OCI-LY3 (cell line): ENCODE data around the gene COG3.

Experiments used
- H2AFZ ChIP-seq: fragments of 200-600, 300-600 bp; shearing (Covaris generic); 2 replicates; pipeline ENCODE4 v1.6.0; 2014; ENCODE audit warnings: antibody characterized with exemption, low read depth, low read length
- H3K27ac ChIP-seq: fragments of 200-600, 300-600 bp; sonication (generic); 2 replicates; pipeline ENCODE4 v1.5.1; 2014; ENCODE audit warnings: mild to moderate bottlenecking, low read length, moderate library complexity, mixed read lengths
- H3K27me3 ChIP-seq: fragments of 200-600, 300-600 bp; sonication (generic); 2 replicates; pipeline ENCODE4 v1.6.1; 2014; ENCODE audit warnings: low read depth, low read length, mixed read lengths
- H3K36me3 ChIP-seq: fragments of 200-600, 300-600 bp; sonication (generic); replicated peaks from 2 replicates; pipeline ENCODE3; 2014; ENCODE audit warnings: low read depth, low read length, mixed read lengths
- H3K4me1 ChIP-seq: fragments of 300-600, 200-600 bp; sonication (generic); 2 replicates; pipeline ENCODE4 v1.6.1; 2014; ENCODE audit warnings: low read length, mixed read lengths
- H3K4me2 ChIP-seq: fragments of 200-600, 300-600 bp; sonication (generic); 2 replicates; pipeline ENCODE4 v1.6.1; 2014; ENCODE audit warnings: low read length, mixed read lengths
- H3K4me3 ChIP-seq: fragments of 300-600, 200-600 bp; sonication (generic); 2 replicates; pipeline ENCODE4 v1.5.1; 2014; ENCODE audit warnings: antibody characterized with exemption, mild to moderate bottlenecking, low read length, moderate library complexity
- H3K79me2 ChIP-seq: fragments of 300-600, 200-600 bp; shearing (Covaris generic); 2 replicates; pipeline ENCODE4 v1.6.1; 2014; ENCODE audit warnings: mild to moderate bottlenecking, low read length, mixed read lengths
- H3K9ac ChIP-seq: fragments of 300-600, 200-600 bp; shearing (Covaris generic); 2 replicates; pipeline ENCODE4 v1.6.0; 2014; ENCODE audit warnings: mild to moderate bottlenecking, low read length, moderate library complexity
- H3K9me3 ChIP-seq: fragments of 200-600, 300-600 bp; shearing (Covaris generic); 2 replicates; pipeline ENCODE4 v1.6.1; 2014; ENCODE audit warnings: low read length, mixed read lengths; ENCODE audit not compliant: insufficient read depth
- H4K20me1 ChIP-seq: fragments of 200-600, 300-600 bp; sonication (generic); 2 replicates; pipeline ENCODE4 v1.6.1; 2016; ENCODE audit warnings: low read length, mixed read lengths; ENCODE audit not compliant: insufficient read depth
- EZH2phosphoT487 ChIP-seq: fragments of 200-600 bp; shearing (Covaris generic); IDR thresholded peaks from 2 replicates; pipeline ENCODE4 v1.6.1; 2018; ENCODE audit warnings: antibody characterized with exemption, mixed run types, low read depth
- TF ChIP-seq, protein P1 (sequence below): fragments of 200-600, 300-600 bp; sonication (generic); IDR thresholded peaks from 2 replicates; pipeline ENCODE4 v1.5.1; 2014; ENCODE audit warnings: antibody characterized with exemption, low read length, low read depth

COG3 gene

GRCh38 chr13:45432737-45433380, 31.9 kb upstream of the COG3 start:
- Histone ChIP-seq H3K9me3 (no peaks in the 10 kb centered on the region), H3K36me3 (no peaks in the 10 kb centered on the region), H3K27me3 (no peaks in the 10 kb centered on the region), H3K4me3 (no peak overlapping the region), H4K20me1 (no peaks in the 10 kb centered on the region), H3K4me1 (no peaks in the 10 kb centered on the region), H3K9ac (no peak overlapping the region), H2AFZ (no peak overlapping the region), H3K4me2 (no peak overlapping the region), H3K27ac (no peak overlapping the region), H3K79me2 (no peaks in the 10 kb centered on the region)
- TF ChIP-seq EZH2phosphoT487, result no peak
- TF ChIP-seq, protein P1, sequence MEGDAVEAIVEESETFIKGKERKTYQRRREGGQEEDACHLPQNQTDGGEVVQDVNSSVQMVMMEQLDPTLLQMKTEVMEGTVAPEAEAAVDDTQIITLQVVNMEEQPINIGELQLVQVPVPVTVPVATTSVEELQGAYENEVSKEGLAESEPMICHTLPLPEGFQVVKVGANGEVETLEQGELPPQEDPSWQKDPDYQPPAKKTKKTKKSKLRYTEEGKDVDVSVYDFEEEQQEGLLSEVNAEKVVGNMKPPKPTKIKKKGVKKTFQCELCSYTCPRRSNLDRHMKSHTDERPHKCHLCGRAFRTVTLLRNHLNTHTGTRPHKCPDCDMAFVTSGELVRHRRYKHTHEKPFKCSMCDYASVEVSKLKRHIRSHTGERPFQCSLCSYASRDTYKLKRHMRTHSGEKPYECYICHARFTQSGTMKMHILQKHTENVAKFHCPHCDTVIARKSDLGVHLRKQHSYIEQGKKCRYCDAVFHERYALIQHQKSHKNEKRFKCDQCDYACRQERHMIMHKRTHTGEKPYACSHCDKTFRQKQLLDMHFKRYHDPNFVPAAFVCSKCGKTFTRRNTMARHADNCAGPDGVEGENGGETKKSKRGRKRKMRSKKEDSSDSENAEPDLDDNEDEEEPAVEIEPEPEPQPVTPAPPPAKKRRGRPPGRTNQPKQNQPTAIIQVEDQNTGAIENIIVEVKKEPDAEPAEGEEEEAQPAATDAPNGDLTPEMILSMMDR, result no peak

- no peak overlapping the region for H2AFZ ChIP-seq
- H3K36me3 ChIP-seq, result no peaks in the 10 kb centered on the region
- no peak overlapping the region for H3K4me3 ChIP-seq
- H3K9me3 ChIP-seq, result no peaks in the 10 kb centered on the region
- no peaks in the 10 kb centered on the region for H4K20me1 ChIP-seq
- H3K4me2 ChIP-seq, result no peak overlapping the region
- H3K9ac ChIP-seq, result no peak overlapping the region
- no peaks in the 10 kb centered on the region for H3K4me1 ChIP-seq
- no peak overlapping the region for H3K27ac ChIP-seq
- no peaks in the 10 kb centered on the region for H3K79me2 ChIP-seq
- no peaks in the 10 kb centered on the region for H3K27me3 ChIP-seq
- TF ChIP-seq, protein P1, result no peak
- TF ChIP-seq EZH2phosphoT487, result no peak
Measured at GRCh38 chr13:45433381-45433790, 31.4 kb upstream of the COG3 start.

- no peak overlapping the region for H3K4me3 ChIP-seq
- H3K9ac ChIP-seq, result no peak overlapping the region
- no peak overlapping the region for H2AFZ ChIP-seq
- no peaks in the 10 kb centered on the region for H3K27me3 ChIP-seq
- no peaks in the 10 kb centered on the region for H3K9me3 ChIP-seq
- no peak overlapping the region for H3K4me2 ChIP-seq
- H4K20me1 ChIP-seq, result no peaks in the 10 kb centered on the region
- no peaks in the 10 kb centered on the region for H3K36me3 ChIP-seq
- no peaks in the 10 kb centered on the region for H3K79me2 ChIP-seq
- no peaks in the 10 kb centered on the region for H3K4me1 ChIP-seq
- TF ChIP-seq EZH2phosphoT487, result no peak
- no peak overlapping the region for H3K27ac ChIP-seq
Measured at GRCh38 chr13:45434556-45435371, 30.0 kb upstream of the COG3 start.

DNA sequence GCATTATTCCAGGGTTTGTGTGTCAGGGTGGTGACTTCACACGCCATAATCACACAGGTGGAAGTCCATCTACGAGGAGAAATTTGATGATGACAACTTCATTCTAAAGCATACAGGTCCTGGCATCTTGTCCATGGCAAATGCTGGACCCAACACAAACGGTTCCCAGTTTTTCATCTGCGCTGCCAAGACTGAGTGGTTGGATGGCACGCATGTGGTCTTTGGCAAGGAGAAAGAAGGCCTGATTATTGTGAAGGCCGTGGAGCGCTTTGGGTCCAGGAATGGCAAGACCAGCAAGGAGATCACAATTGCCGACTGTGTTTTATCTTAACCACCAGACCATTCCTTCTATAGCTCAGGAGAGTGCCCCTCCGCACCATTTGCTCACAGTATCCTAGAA, 28.4 kb upstream of the COG3 start:
- H3K27me3 ChIP-seq, result no peaks in the 10 kb centered on the region
- peaks cover 1% of the 10 kb centered on the region for H3K4me1 ChIP-seq
- TF ChIP-seq, protein P1, result no peak
- TF ChIP-seq EZH2phosphoT487, result no peak
- H3K9me3 ChIP-seq, result no peaks in the 10 kb centered on the region
- H3K4me2 ChIP-seq, result no peak overlapping the region
- H3K36me3 ChIP-seq, result no peaks in the 10 kb centered on the region
- H2AFZ ChIP-seq, result no peak overlapping the region
- no peak overlapping the region for H3K27ac ChIP-seq
- no peaks in the 10 kb centered on the region for H3K79me2 ChIP-seq
- no peaks in the 10 kb centered on the region for H4K20me1 ChIP-seq
- H3K4me3 ChIP-seq, result no peak overlapping the region
- no peak overlapping the region for H3K9ac ChIP-seq
